ENCODE data around the gene RYR3. TPM values are rescaled to one million over a fixed set of nuclear protein-coding genes. Genes with fewer than 3 reads are reported as not detected.

RYR3 gene
- total RNA-seq, 1 experiment from 2014 or later: not detected

GRCh38 chr15:33443708-33444107, 132.9 kb downstream of the RYR3 start:
- intact Hi-C loops (cut with micrococcal nuclease): no loop called here
- Histone ChIP-seq H3K4me3 (ENCODE audit: low read length) (no peak overlapping the region), H3K27ac (ENCODE audit: low read length) (no peak overlapping the region), H3K27me3 (ENCODE audit: low read length) (peaks cover 86% of the 10 kb centered on the region), H3K36me3 (ENCODE audit: low read depth, low read length) (no peaks in the 10 kb centered on the region), H3F3A (ENCODE audit: low read length, unreplicated experiment) (no peaks in the 10 kb centered on the region), H3K79me2 (ENCODE audit: low read length) (no peaks in the 10 kb centered on the region), H3K4me2 (ENCODE audit: low read length) (no peak overlapping the region), H3K9me2 (replicated peaks; ENCODE audit: low read length) (no peaks in the 10 kb centered on the region), H2AFZ (ENCODE audit: low read length) (no peak overlapping the region), H3K9me3 (ENCODE audit: low read length) (no peaks in the 10 kb centered on the region), H3K4me1 (ENCODE audit: insufficient read depth, low read length) (0 out of 2 replicates have a peak, but pooled peaks cover 3% of the 10 kb centered on the region), H3K9ac (ENCODE audit: low read length) (no peak overlapping the region), H4K20me1 (ENCODE audit: low read length) (no peaks in the 10 kb centered on the region)
- TF ChIP-seq EZH2phosphoT487 (IDR thresholded peaks at IDR 0.05; ENCODE audit: borderline replicate concordance, low read length) (no peak), EZH2 (IDR thresholded peaks at IDR 0.05; ENCODE audit: low read length, unreplicated experiment) (no peak)
- TF ChIP-seq, protein P1, sequence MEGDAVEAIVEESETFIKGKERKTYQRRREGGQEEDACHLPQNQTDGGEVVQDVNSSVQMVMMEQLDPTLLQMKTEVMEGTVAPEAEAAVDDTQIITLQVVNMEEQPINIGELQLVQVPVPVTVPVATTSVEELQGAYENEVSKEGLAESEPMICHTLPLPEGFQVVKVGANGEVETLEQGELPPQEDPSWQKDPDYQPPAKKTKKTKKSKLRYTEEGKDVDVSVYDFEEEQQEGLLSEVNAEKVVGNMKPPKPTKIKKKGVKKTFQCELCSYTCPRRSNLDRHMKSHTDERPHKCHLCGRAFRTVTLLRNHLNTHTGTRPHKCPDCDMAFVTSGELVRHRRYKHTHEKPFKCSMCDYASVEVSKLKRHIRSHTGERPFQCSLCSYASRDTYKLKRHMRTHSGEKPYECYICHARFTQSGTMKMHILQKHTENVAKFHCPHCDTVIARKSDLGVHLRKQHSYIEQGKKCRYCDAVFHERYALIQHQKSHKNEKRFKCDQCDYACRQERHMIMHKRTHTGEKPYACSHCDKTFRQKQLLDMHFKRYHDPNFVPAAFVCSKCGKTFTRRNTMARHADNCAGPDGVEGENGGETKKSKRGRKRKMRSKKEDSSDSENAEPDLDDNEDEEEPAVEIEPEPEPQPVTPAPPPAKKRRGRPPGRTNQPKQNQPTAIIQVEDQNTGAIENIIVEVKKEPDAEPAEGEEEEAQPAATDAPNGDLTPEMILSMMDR (conservative IDR thresholded peaks at IDR 0.05; ENCODE audit: low read depth, low read length): no peak
- DNase-seq: no peak
- ATAC-seq: no peak
- ChIA-PET CTCF (no interaction called here), POLR2A (ENCODE audit: unreplicated experiment) (no interaction called here)
- no TSS peak for BruUV-seq (replicated peaks)

- no peak overlapping the region for H3K27ac ChIP-seq (ENCODE audit: low read length)
- H3K79me2 ChIP-seq (ENCODE audit: low read length): no peaks in the 10 kb centered on the region
- H3K4me1 ChIP-seq (ENCODE audit: insufficient read depth, low read length): peaks cover 5% of the 10 kb centered on the region; the same call in 1 of the 2 replicates
- intact Hi-C loops (cut with micrococcal nuclease): no loop called here
- H3K9me3 ChIP-seq (ENCODE audit: low read length): no peaks in the 10 kb centered on the region
- no peak overlapping the region for H3K9ac ChIP-seq (ENCODE audit: low read length)
- no peak overlapping the region for H3K4me2 ChIP-seq (ENCODE audit: low read length)
- POLR2A ChIA-PET (ENCODE audit: unreplicated experiment): no interaction called here
- no peaks in the 10 kb centered on the region for H3K36me3 ChIP-seq (ENCODE audit: low read depth, low read length)
- CTCF ChIA-PET: no interaction called here
- H3K4me3 ChIP-seq (ENCODE audit: low read length): no peak overlapping the region
- H3K27me3 ChIP-seq (ENCODE audit: low read length): peaks cover 73% of the 10 kb centered on the region
- H4K20me1 ChIP-seq (ENCODE audit: low read length): no peaks in the 10 kb centered on the region
- no peak for TF ChIP-seq EZH2phosphoT487 (IDR thresholded peaks at IDR 0.05; ENCODE audit: borderline replicate concordance, low read length)
- DNase-seq (no peak), ATAC-seq (no peak)
- no peaks in the 10 kb centered on the region for H3K9me2 ChIP-seq (replicated peaks; ENCODE audit: low read length)
- no peak overlapping the region for H2AFZ ChIP-seq (ENCODE audit: low read length)
- no peaks in the 10 kb centered on the region for H3F3A ChIP-seq (ENCODE audit: low read length, unreplicated experiment)
- BruUV-seq (replicated peaks): no TSS peak
These were observed 135.2 kb downstream of the RYR3 start for GRCh38 chr15:33445984-33446383.

DNA sequence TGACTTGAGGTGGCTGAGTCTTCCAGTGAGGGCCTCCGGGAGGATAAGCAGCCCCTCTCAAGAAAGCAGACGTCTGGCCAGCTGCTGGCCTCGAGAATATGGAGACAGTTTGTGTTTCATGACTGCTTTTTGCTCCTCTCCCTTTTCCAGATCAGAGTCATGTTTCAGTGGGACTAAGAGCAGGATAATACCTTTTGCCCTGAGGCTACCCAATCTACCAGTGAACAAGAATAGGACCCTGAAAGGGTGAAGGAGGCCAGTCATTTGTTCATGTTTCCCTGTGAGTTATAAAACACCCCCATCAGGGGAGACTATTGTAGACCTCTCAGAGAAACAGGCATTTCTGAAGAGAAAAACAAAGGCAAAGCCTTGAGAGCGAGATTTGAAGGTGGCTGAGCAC, 137.4 kb downstream of the RYR3 start:
- ATAC-seq (no peak), DNase-seq (no peak)
- ChIA-PET CTCF (no interaction called here), POLR2A (ENCODE audit: unreplicated experiment) (no interaction called here)
- Histone ChIP-seq H3K9me3 (ENCODE audit: low read length) (no peaks in the 10 kb centered on the region), H3K9ac (ENCODE audit: low read length) (no peak overlapping the region), H3K36me3 (ENCODE audit: low read depth, low read length) (no peaks in the 10 kb centered on the region), H3K79me2 (ENCODE audit: low read length) (no peaks in the 10 kb centered on the region), H3K9me2 (replicated peaks; ENCODE audit: low read length) (no peaks in the 10 kb centered on the region), H3K4me3 (ENCODE audit: low read length) (no peak overlapping the region), H3K27ac (ENCODE audit: low read length) (no peak overlapping the region), H3K27me3 (ENCODE audit: low read length) (peaks cover 72% of the 10 kb centered on the region), H2AFZ (ENCODE audit: low read length) (no peak overlapping the region), H3F3A (ENCODE audit: low read length, unreplicated experiment) (no peaks in the 10 kb centered on the region), H3K4me2 (ENCODE audit: low read length) (no peak overlapping the region), H3K4me1 (ENCODE audit: insufficient read depth, low read length) (peaks cover 5% of the 10 kb centered on the region; the same call in 1 of the 2 replicates), H4K20me1 (ENCODE audit: low read length) (no peaks in the 10 kb centered on the region)
- BruUV-seq (replicated peaks): no TSS peak
- TF ChIP-seq, protein P1 (conservative IDR thresholded peaks at IDR 0.05; ENCODE audit: low read depth, low read length): no peak
- no peak for TF ChIP-seq EZH2phosphoT487 (IDR thresholded peaks at IDR 0.05; ENCODE audit: borderline replicate concordance, low read length)
- TF ChIP-seq EZH2 (IDR thresholded peaks at IDR 0.05; ENCODE audit: low read length, unreplicated experiment): no peak
- intact Hi-C loops (cut with micrococcal nuclease): no loop called here
